ENCODE measurements around the gene MAP3K21. TPM values are rescaled to one million over a fixed set of nuclear protein-coding genes. Genes with fewer than 3 reads are reported as not detected.

Gene MAP3K21
- polyA plus RNA-seq, 1 of the 3 experiments (the other 2 are of a cell fraction): 0.33 TPM

DNA sequence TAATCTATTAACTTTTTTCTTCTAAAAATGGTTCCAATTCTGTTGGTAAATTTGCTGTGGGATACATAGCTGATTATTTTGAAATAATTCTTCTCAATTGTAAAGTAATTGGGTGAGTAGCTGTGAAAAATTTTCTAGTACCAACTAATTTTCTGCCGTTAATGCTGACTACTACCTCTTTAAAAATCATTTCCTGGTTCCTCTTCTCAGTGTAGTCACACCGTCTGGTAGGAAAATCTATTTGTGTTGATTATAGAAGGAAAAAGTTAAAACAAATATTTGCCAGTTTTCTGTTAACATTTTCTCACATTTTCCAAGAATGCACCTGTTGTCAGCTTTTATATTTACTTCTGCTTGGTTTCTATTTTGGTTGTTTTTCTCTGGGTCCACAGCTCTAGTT lies 82.0 kb downstream of the MAP3K21 start:
- CTCF ChIA-PET: interaction anchor here (1.2 kb wide), 1 partner anchor 31 kb away, joined by 4 read pairs; no protein-coding TSS in a partner anchor
- Histone ChIP-seq H3K9ac (no peak overlapping the region), H3K4me2 (no peak overlapping the region), H3K36me3 (replicated peaks in 1 of 2; ENCODE audit: control insufficient read depth in 1 of 2, insufficient read depth in 2 of 2, low read length in 1 of 2) (no peaks in the 10 kb centered on the region), H3K4me3 (ENCODE audit: low read depth in 2 of 2, low read length in 1 of 2) (no peak overlapping the region), H3K9me3 (no peaks in the 10 kb centered on the region), H3K79me2 (ENCODE audit: insufficient read depth) (no peaks in the 10 kb centered on the region), H3F3A (replicated peaks; ENCODE audit: insufficient read depth) (no peaks in the 10 kb centered on the region), H3K27me3 (ENCODE audit: insufficient read depth) (no peaks in the 10 kb centered on the region), H3K9me2 (no peaks in the 10 kb centered on the region), H2AFZ (ENCODE audit: low read depth) (no peak overlapping the region), H3K27ac (ENCODE audit: low read depth in 2 of 2, low read length in 1 of 2) (no peak overlapping the region), H3K4me1 (ENCODE audit: control insufficient read depth in 1 of 2, insufficient read depth in 2 of 2, low read depth in 1 of 2, low read length in 1 of 2) (peaks cover 0 to 6% of the 10 kb centered on the region in 2 experiments; a peak in 1 of 4 replicates), H4K20me1 (ENCODE audit: insufficient read depth) (no peaks in the 10 kb centered on the region)
- POLR2A ChIA-PET: no interaction called here
- DNase-seq: no peak
- TF ChIP-seq RCOR1 (IDR thresholded peaks at IDR 0.05; ENCODE audit: low read length) (no peak), TCF12 (IDR thresholded peaks at IDR 0.05) (no peak), GABPA (IDR thresholded peaks at IDR 0.05; ENCODE audit: low read depth) (no peak), POLR2AphosphoS5 (IDR thresholded peaks at IDR 0.05; ENCODE audit: low read depth, low read length) (no peak), EZH2phosphoT487 (IDR thresholded peaks at IDR 0.05; ENCODE audit: borderline replicate concordance, low read depth) (no peak), TEAD4 (IDR thresholded peaks at IDR 0.05; ENCODE audit: borderline replicate concordance, insufficient read depth) (no peak), RXRA (IDR thresholded peaks at IDR 0.05; ENCODE audit: borderline replicate concordance, low read depth) (no peak)
- TF ChIP-seq, protein P1, sequence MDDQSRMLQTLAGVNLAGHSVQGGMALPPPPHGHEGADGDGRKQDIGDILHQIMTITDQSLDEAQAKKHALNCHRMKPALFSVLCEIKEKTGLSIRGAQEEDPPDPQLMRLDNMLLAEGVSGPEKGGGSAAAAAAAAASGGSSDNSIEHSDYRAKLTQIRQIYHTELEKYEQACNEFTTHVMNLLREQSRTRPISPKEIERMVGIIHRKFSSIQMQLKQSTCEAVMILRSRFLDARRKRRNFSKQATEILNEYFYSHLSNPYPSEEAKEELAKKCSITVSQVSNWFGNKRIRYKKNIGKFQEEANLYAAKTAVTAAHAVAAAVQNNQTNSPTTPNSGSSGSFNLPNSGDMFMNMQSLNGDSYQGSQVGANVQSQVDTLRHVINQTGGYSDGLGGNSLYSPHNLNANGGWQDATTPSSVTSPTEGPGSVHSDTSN (IDR thresholded peaks at IDR 0.05): no peak
- WGBS (ENCODE audit: low lambda C conversion rate): 24% methylated on average over 2 of the region's 2 CpGs

GRCh38 chr1:233410906-233411305 lies 83.4 kb downstream of the MAP3K21 start:
- Histone ChIP-seq H3K9me3 (no peaks in the 10 kb centered on the region), H3K4me2 (no peak overlapping the region), H3K27me3 (ENCODE audit: insufficient read depth) (no peaks in the 10 kb centered on the region), H4K20me1 (ENCODE audit: insufficient read depth) (no peaks in the 10 kb centered on the region), H3K9ac (no peak overlapping the region), H3K36me3 (replicated peaks in 1 of 2; ENCODE audit: control insufficient read depth in 1 of 2, insufficient read depth in 2 of 2, low read length in 1 of 2) (no peaks in the 10 kb centered on the region), H2AFZ (ENCODE audit: low read depth) (no peak overlapping the region), H3K4me3 (ENCODE audit: low read depth in 2 of 2, low read length in 1 of 2) (no peak overlapping the region), H3K4me1 (ENCODE audit: control insufficient read depth in 1 of 2, insufficient read depth in 2 of 2, low read depth in 1 of 2, low read length in 1 of 2) (peaks cover 0 to 6% of the 10 kb centered on the region in 2 experiments; a peak in 1 of 4 replicates), H3F3A (replicated peaks; ENCODE audit: insufficient read depth) (no peaks in the 10 kb centered on the region), H3K27ac (ENCODE audit: low read depth in 2 of 2, low read length in 1 of 2) (no peak overlapping the region), H3K9me2 (no peaks in the 10 kb centered on the region), H3K79me2 (ENCODE audit: insufficient read depth) (no peaks in the 10 kb centered on the region)
- ChIA-PET POLR2A (no interaction called here), CTCF (interaction anchor here (1.2 to 1.5 kb wide), 4 partner anchors 15 to 380 kb away, joined by 3 to 6 read pairs (median 4); no protein-coding TSS in a partner anchor)
- WGBS (ENCODE audit: low lambda C conversion rate): 66% methylated on average over 4 of the region's 5 CpGs
- TF ChIP-seq ZBTB33 (IDR thresholded peaks at IDR 0.05; ENCODE audit: borderline replicate concordance, low read depth) (no peak), TCF12 (IDR thresholded peaks at IDR 0.05) (no peak), RFX5 (IDR thresholded peaks at IDR 0.05; ENCODE audit: low read length) (no peak), FOXJ3 (CRISPR knock-in tag; IDR thresholded peaks at IDR 0.05) (no peak), RCOR1 (IDR thresholded peaks at IDR 0.05; ENCODE audit: low read length) (no peak), GABPA (IDR thresholded peaks at IDR 0.05; ENCODE audit: low read depth) (no peak), GATA2 (CRISPR knock-in tag; IDR thresholded peaks at IDR 0.05) (no peak), JUND (IDR thresholded peaks at IDR 0.05) (no peak), MEF2A (IDR thresholded peaks at IDR 0.05; ENCODE audit: borderline replicate concordance, low read depth) (no peak), NRF1 (IDR thresholded peaks at IDR 0.05; ENCODE audit: low read depth, low read length) (no peak), TAF1 (IDR thresholded peaks at IDR 0.05; ENCODE audit: borderline replicate concordance, low read depth, low read length) (no peak)
- no peak for DNase-seq

All from SK-N-SH (cell line).